OCI-LY7 (cell line): ENCODE measurements around the gene AGRN. TPM values are rescaled to one million over a fixed set of nuclear protein-coding genes. Genes with fewer than 3 reads are reported as not detected.

Experiments used
- BruUV-seq: library from RNA; stranded (reverse); fragments of 400-500 nt; replicated peaks from 2 replicates; lab custom pipeline; 2021; lab: Mats Ljungman, UMichigan
- CTCF ChIA-PET: fragments of 300-600 bp; sonication (Branson Sonifier 250); formaldehyde crosslinking; loops from one replicate; lab custom pipeline; 2022; ENCODE audit warnings: antibody characterized with exemption; ENCODE audit not compliant: unreplicated experiment; lab: Charles Lee
- POLR2A ChIA-PET: fragments of 300-600 bp; sonication (Branson Sonifier 250); formaldehyde crosslinking; loops from one replicate; lab custom pipeline; 2022; ENCODE audit warnings: antibody characterized with exemption; lab: Charles Lee
- DNase-seq: peaks from one replicate; pipeline ENCODE4 v3.0.0-alpha.2; 2015; ENCODE audit warnings: low spot score
- H2AFZ ChIP-seq: fragments of 200-600 bp; sonication (generic), shearing (Covaris generic); 2 replicates; pipeline ENCODE4 v1.6.1; 2014; ENCODE audit warnings: mild to moderate bottlenecking, antibody characterized with exemption, low read length, moderate library complexity
- H3K27ac ChIP-seq: fragments of 200-600 bp; sonication (generic); 2 replicates; pipeline ENCODE4 v1.5.1; 2014; ENCODE audit warnings: mixed run types, low read depth, mild to moderate bottlenecking, moderate library complexity, low read length, inconsistent platforms; ENCODE audit not compliant: poor library complexity, severe bottlenecking
- H3K36me3 ChIP-seq: fragments of 200-600 bp; sonication (generic); 2 replicates; pipeline ENCODE4 v1.6.1; 2014; ENCODE audit warnings: mild to moderate bottlenecking, antibody characterized with exemption, low read length, moderate library complexity, mixed read lengths; ENCODE audit not compliant: insufficient read depth
- H3K4me1 ChIP-seq: fragments of 200-600 bp; sonication (generic); 2 replicates; pipeline ENCODE4 v1.5.1; 2014; ENCODE audit warnings: mild to moderate bottlenecking, low read length; ENCODE audit not compliant: insufficient read depth, poor library complexity, severe bottlenecking
- H3K4me2 ChIP-seq: fragments of 200-600 bp; sonication (generic); 2 replicates; pipeline ENCODE4 v1.6.1; 2014; ENCODE audit warnings: mild to moderate bottlenecking, low read length
- H3K4me3 ChIP-seq: fragments of 200-600 bp; sonication (generic); 2 replicates; pipeline ENCODE4 v1.5.1; 2014; ENCODE audit warnings: mild to moderate bottlenecking, low read depth, low read length; ENCODE audit not compliant: poor library complexity, severe bottlenecking
- H3K79me2 ChIP-seq: fragments of 200-600 bp; sonication (generic); 2 replicates; pipeline ENCODE4 v1.6.1; 2016; ENCODE audit warnings: low read depth, mild to moderate bottlenecking, low read length, moderate library complexity, mixed read lengths; ENCODE audit not compliant: insufficient read depth
- H3K9me2 ChIP-seq: fragments of 200-600 bp; sonication (generic); 2 replicates; pipeline ENCODE4 v1.6.1; 2016; ENCODE audit warnings: mild to moderate bottlenecking, low read length, mixed read lengths; ENCODE audit not compliant: insufficient read depth
- H3K9me3 ChIP-seq: fragments of 200-600 bp; sonication (generic); 2 replicates; pipeline ENCODE4 v1.6.1; 2014; ENCODE audit warnings: mild to moderate bottlenecking, mixed run types, low read length, mixed read lengths
- H4K20me1 ChIP-seq: fragments of 200-600 bp; sonication (generic); 2 replicates; pipeline ENCODE4 v1.6.1; 2014; ENCODE audit warnings: mild to moderate bottlenecking, antibody characterized with exemption, low read length, moderate library complexity, mixed read lengths; ENCODE audit not compliant: insufficient read depth
- CTCF ChIP-seq: fragments of 200-600 bp; sonication (generic); conservative IDR thresholded peaks from 2 replicates; pipeline ENCODE4 v1.5.1; 2014; ENCODE audit warnings: mild to moderate bottlenecking, antibody characterized with exemption, low read length, moderate library complexity, mixed read lengths
- EZH2phosphoT487 ChIP-seq: fragments of 200-600 bp; sonication (generic); IDR thresholded peaks from 2 replicates; pipeline ENCODE4 v1.6.1; 2018; ENCODE audit warnings: low read depth, borderline replicate concordance, mild to moderate bottlenecking, mixed run types, antibody characterized with exemption, low read length, moderate library complexity, mixed read lengths
- intact Hi-C: fragments of 100-400 bp; cut with micrococcal nuclease; formaldehyde crosslinking; loops from one replicate; pipeline ENCODE4 v1.10.0; 2022; ENCODE audit not compliant: unreplicated experiment
- total RNA-seq, 2 experiments: library from RNA; depleted of rRNA in 1 of 2; stranded (reverse); fragments of >200 nt in 1 of 2; shearing (Covaris generic) in 1 of 2; gene quantifications; 2 replicates each; pipeline ENCODE4 v1.2.3, GENCODE V29; 2014 to 2022

The AGRN gene
- total RNA-seq, 2 experiments from 2014 or later, result 2.7 to 9.1 TPM

- Histone ChIP-seq H3K4me1 (no peaks in the 10 kb centered on the region), H3K27ac (no peak overlapping the region), H3K9me3 (no peaks in the 10 kb centered on the region), H3K4me3 (no peak overlapping the region), H3K79me2 (no peaks in the 10 kb centered on the region), H4K20me1 (no peaks in the 10 kb centered on the region), H3K9me2 (no peaks in the 10 kb centered on the region), H2AFZ (no peak overlapping the region), H3K36me3 (no peaks in the 10 kb centered on the region), H3K4me2 (no peak overlapping the region)
- ChIA-PET POLR2A (no interaction called here), CTCF (interaction anchor here (0.6 kb wide), 1 partner anchor 171 kb away, joined by 3 read pairs; no protein-coding TSS in a partner anchor)
- TF ChIP-seq CTCF (no peak), EZH2phosphoT487 (no peak)
- intact Hi-C loops, result no loop called here
- BruUV-seq, result no TSS peak
- DNase-seq, result no peak
These were observed 59.6 kb downstream of the AGRN start for GRCh38 chr1:1079408-1080121.

GRCh38 chr1:1080122-1080757 lies 60.3 kb downstream of the AGRN start:
- intact Hi-C loops, result no loop called here
- Histone ChIP-seq H4K20me1 (no peaks in the 10 kb centered on the region), H3K9me3 (no peaks in the 10 kb centered on the region), H3K9me2 (no peaks in the 10 kb centered on the region), H2AFZ (no peak overlapping the region), H3K79me2 (no peaks in the 10 kb centered on the region), H3K27ac (no peak overlapping the region), H3K4me2 (no peak overlapping the region), H3K4me1 (no peaks in the 10 kb centered on the region), H3K36me3 (no peaks in the 10 kb centered on the region), H3K4me3 (no peak overlapping the region)
- no TSS peak for BruUV-seq
- DNase-seq, result no peak
- TF ChIP-seq CTCF, result no peak
- no peak for TF ChIP-seq EZH2phosphoT487
- ChIA-PET POLR2A (no interaction called here), CTCF (no interaction called here)

GRCh38 chr1:1080951-1081310 lies 61.0 kb downstream of the AGRN start:
- ChIA-PET POLR2A (no interaction called here), CTCF (no interaction called here)
- H3K4me1 ChIP-seq, result no peaks in the 10 kb centered on the region
- H3K79me2 ChIP-seq, result no peaks in the 10 kb centered on the region
- no TSS peak for BruUV-seq
- H3K4me2 ChIP-seq, result no peak overlapping the region
- H3K36me3 ChIP-seq, result no peaks in the 10 kb centered on the region
- intact Hi-C loops, result no loop called here
- no peak for DNase-seq
- H3K4me3 ChIP-seq, result no peak overlapping the region
- no peaks in the 10 kb centered on the region for H3K9me2 ChIP-seq
- H2AFZ ChIP-seq, result no peak overlapping the region
- H3K9me3 ChIP-seq, result no peaks in the 10 kb centered on the region
- H4K20me1 ChIP-seq, result no peaks in the 10 kb centered on the region
- H3K27ac ChIP-seq, result no peak overlapping the region
- no peak for TF ChIP-seq CTCF
- TF ChIP-seq EZH2phosphoT487, result no peak
